WTC11 (cell line): ENCODE data around the gene FAM135A.

Experiments used
- ATF1 ChIP-seq: sonication (generic); formaldehyde crosslinking; IDR thresholded peaks from 2 replicates; pipeline ENCODE4 v1.8.1; 2023; ENCODE audit warnings: mild to moderate bottlenecking, moderate library complexity, missing genetic modification reagents
- CTCF ChIP-seq: fragments of 200-600 bp; IDR thresholded peaks from 2 replicates; pipeline ENCODE4 v1.8.0; 2022; ENCODE audit warnings: antibody characterized with exemption
- E2F4 ChIP-seq: sonication (generic); formaldehyde crosslinking; IDR thresholded peaks from 2 replicates; pipeline ENCODE4 v1.8.1; 2022; ENCODE audit warnings: low read depth, mild to moderate bottlenecking, moderate library complexity, missing genetic modification reagents, borderline replicate concordance
- ERG ChIP-seq: fragments of 250-450 bp; sonication (Bioruptor Pico); IDR thresholded peaks from 2 replicates; pipeline ENCODE4 v1.8.0; 2021; ENCODE audit warnings: mild to moderate bottlenecking
- FOXJ3 ChIP-seq: sonication (generic); formaldehyde crosslinking; IDR thresholded peaks from 2 replicates; pipeline ENCODE4 v1.9.0; 2021; ENCODE audit warnings: missing genetic modification reagents, mild to moderate bottlenecking, borderline replicate concordance
- HMGXB4 ChIP-seq: sonication (generic); formaldehyde crosslinking; IDR thresholded peaks from 2 replicates; pipeline ENCODE4 v1.8.1; 2023; ENCODE audit warnings: mild to moderate bottlenecking, moderate library complexity, missing genetic modification reagents
- IRF2 ChIP-seq: sonication (generic); formaldehyde crosslinking; IDR thresholded peaks from 2 replicates; pipeline ENCODE4 v1.8.0; 2022; ENCODE audit warnings: low read depth, missing genetic modification reagents, borderline replicate concordance
- NR2C2 ChIP-seq: sonication (generic); formaldehyde crosslinking; IDR thresholded peaks from 2 replicates; pipeline ENCODE4 v1.8.0; 2022; ENCODE audit warnings: mild to moderate bottlenecking, missing genetic modification reagents
- PRDM15 ChIP-seq: sonication (generic); formaldehyde crosslinking; IDR thresholded peaks from 2 replicates; pipeline ENCODE4 v1.8.0; 2022; ENCODE audit warnings: missing genetic modification reagents
- SMAD3 ChIP-seq: sonication (generic); formaldehyde crosslinking; IDR thresholded peaks from 2 replicates; pipeline ENCODE4 v1.8.0; 2022; ENCODE audit warnings: missing genetic modification reagents, mild to moderate bottlenecking, borderline replicate concordance
- SP1 ChIP-seq: sonication (generic); formaldehyde crosslinking; conservative IDR thresholded peaks from 2 replicates; pipeline ENCODE4 v1.8.1; 2022; ENCODE audit warnings: missing genetic modification reagents
- TCF7 ChIP-seq: sonication (generic); formaldehyde crosslinking; IDR thresholded peaks from 2 replicates; pipeline ENCODE4 v1.8.0; 2022; ENCODE audit warnings: mild to moderate bottlenecking, low read depth, missing genetic modification reagents, moderate library complexity
- ZBTB21 ChIP-seq: sonication (generic); formaldehyde crosslinking; IDR thresholded peaks from 2 replicates; pipeline ENCODE4 v1.8.1; 2023; ENCODE audit warnings: mild to moderate bottlenecking, missing genetic modification reagents, borderline replicate concordance
- ZBTB43 ChIP-seq: sonication (generic); formaldehyde crosslinking; IDR thresholded peaks from 2 replicates; pipeline ENCODE4 v1.8.1; 2023; ENCODE audit warnings: mild to moderate bottlenecking, missing genetic modification reagents

GRCh38 chr6:70398783-70399728, 14.3 kb upstream of the FAM135A start:
- no peak for TF ChIP-seq CTCF
- TF ChIP-seq NR2C2 (CRISPR knock-in tag) = no peak
- no peak for TF ChIP-seq ERG (CRISPR knock-in tag)
- no peak for TF ChIP-seq IRF2 (CRISPR knock-in tag)
- TF ChIP-seq HMGXB4 (CRISPR knock-in tag) = no peak
- no peak for TF ChIP-seq FOXJ3
- TF ChIP-seq ZBTB21 (CRISPR knock-in tag) = no peak
- no peak for TF ChIP-seq SP1 (CRISPR knock-in tag)
- no peak for TF ChIP-seq E2F4 (CRISPR knock-in tag)
- no peak for TF ChIP-seq PRDM15
- no peak for TF ChIP-seq SMAD3
- TF ChIP-seq TCF7 (CRISPR knock-in tag) = no peak
- TF ChIP-seq ZBTB43 (CRISPR knock-in tag) = no peak
- no peak for TF ChIP-seq ATF1 (CRISPR knock-in tag)
